ENCODE results near the gene BCAS3. TPM values are rescaled to one million over a fixed set of nuclear protein-coding genes. Genes with fewer than 3 reads are reported as not detected.

Gene BCAS3
- total RNA-seq, 4 donors from 2014 or later, result 18.2 to 60.6 (median 23.4) TPM

DNA sequence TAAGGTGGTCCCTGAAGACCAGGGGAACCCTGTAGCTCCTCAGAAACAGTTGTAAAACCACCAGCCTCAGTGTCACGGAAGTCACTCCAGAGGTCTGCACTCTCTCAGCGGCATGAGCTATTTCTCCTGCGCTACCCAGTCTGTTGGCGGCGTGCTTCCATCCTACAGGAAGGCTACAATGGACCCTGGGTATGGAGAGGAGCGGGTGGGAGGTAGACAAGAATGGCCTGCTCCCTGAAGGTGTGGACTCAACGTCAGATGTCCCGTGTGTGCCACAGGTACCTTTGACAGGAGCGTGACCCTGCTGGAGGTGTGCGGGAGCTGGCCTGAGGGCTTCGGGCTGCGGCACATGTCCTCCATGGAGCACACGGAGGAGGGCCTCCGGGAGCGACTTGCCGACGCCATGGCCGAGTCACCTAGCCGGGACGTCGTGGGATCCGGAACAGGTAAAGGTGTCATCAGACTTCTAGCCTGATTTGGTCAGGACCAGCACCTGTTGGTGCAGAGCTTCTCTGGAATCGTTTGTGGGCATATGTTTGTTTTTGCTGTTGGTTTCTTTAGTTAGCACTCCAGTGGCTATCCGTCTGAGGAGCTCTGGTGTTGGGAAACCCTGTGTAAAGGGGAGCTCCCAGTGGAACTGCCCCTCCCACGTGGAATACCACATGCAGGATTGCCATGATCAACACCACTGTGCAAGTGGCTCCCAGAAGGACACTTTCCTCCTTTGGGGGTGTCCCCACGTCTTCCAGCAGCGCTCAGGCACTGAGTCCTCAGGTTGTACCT, 690.6 kb downstream of the BCAS3 start:
- intact Hi-C loops (cut with DNase I; ENCODE audit: low total_unique reads), result no loop called here
- Histone ChIP-seq H3K9me3 (no peaks in the 10 kb centered on the region), H3K27me3 (no peaks in the 10 kb centered on the region), H3K4me3 (no peak overlapping the region), H3K27ac (no peak overlapping the region), H3K36me3 (no peaks in the 10 kb centered on the region), H3K4me1 (no peaks in the 10 kb centered on the region)
- in situ Hi-C loops (cut with MboI; ENCODE audit: low sequenced_read_pairs in 4 of 4), result no loop called here
- ATAC-seq (no peak), DNase-seq (no peak)
- TF ChIP-seq POLR2A (IDR thresholded peaks at IDR 0.05), result no peak
- no peak for TF ChIP-seq CTCF (IDR thresholded peaks at IDR 0.05 in 4 of 5, conservative IDR thresholded peaks at IDR 0.05 in 1 of 5)

DNA sequence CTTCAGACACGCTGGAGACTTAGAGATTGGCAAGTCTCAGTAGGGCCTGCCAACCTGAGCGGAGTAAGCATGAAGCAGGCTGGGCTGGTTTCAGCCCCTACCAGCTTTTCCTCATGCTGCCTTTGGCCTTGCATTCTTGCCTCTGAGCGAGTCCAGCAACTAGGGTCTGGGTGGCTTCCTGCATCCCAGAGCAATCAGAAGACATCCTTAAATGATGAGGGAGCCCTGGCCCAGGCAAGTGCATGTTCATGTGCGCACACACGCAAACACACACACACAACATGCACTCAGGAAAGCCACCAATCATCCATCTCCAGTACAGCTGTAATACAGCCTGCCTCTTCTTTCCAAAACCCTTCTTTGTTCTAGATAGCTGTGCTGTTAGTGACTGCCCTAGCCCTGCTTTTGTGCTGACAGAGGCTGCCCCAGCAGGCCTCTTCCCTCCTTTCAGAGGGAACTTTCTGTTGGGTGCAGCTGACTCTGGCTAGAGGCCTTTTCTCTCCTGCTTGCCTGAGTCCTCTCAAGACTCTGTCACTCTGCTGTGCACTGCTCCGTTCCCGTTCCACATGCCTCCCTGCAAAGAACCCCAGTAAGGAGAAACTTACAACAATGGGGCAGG, 691.3 kb downstream of the BCAS3 start:
- no peaks in the 10 kb centered on the region for H3K36me3 ChIP-seq
- H3K4me1 ChIP-seq, result no peaks in the 10 kb centered on the region
- H3K27me3 ChIP-seq, result no peaks in the 10 kb centered on the region
- no peak for DNase-seq
- no peaks in the 10 kb centered on the region for H3K9me3 ChIP-seq
- TF ChIP-seq POLR2A (IDR thresholded peaks at IDR 0.05) (no peak), CTCF (IDR thresholded peaks at IDR 0.05 in 4 of 5, conservative IDR thresholded peaks at IDR 0.05 in 1 of 5) (no peak)
- intact Hi-C loops (cut with DNase I; ENCODE audit: low total_unique reads), result no loop called here
- no peak overlapping the region for H3K4me3 ChIP-seq
- H3K27ac ChIP-seq, result no peak overlapping the region
- in situ Hi-C loops (cut with MboI; ENCODE audit: low sequenced_read_pairs in 4 of 4), result no loop called here
- ATAC-seq, result no peak

- in situ Hi-C loops (cut with MboI; ENCODE audit: low sequenced_read_pairs in 4 of 4), result no loop called here
Measured at GRCh38 chr17:61369751-61370150, 692.1 kb downstream of the BCAS3 start.

GRCh38 chr17:61371179-61371578, 693.5 kb downstream of the BCAS3 start:
- H3K27me3 ChIP-seq, result no peaks in the 10 kb centered on the region
- H3K36me3 ChIP-seq, result no peaks in the 10 kb centered on the region
- intact Hi-C loops (cut with DNase I; ENCODE audit: low total_unique reads), result no loop called here
- in situ Hi-C loops (cut with MboI; ENCODE audit: low sequenced_read_pairs in 4 of 4), result no loop called here
- no peak for TF ChIP-seq CTCF (IDR thresholded peaks at IDR 0.05 in 4 of 5, conservative IDR thresholded peaks at IDR 0.05 in 1 of 5)
- no peak for TF ChIP-seq POLR2A (IDR thresholded peaks at IDR 0.05)
- no peaks in the 10 kb centered on the region for H3K4me1 ChIP-seq
- no peaks in the 10 kb centered on the region for H3K9me3 ChIP-seq
- no peak for ATAC-seq
- H3K27ac ChIP-seq, result no peak overlapping the region
- H3K4me3 ChIP-seq, result no peak overlapping the region
- DNase-seq, result no peak

More at GRCh38 chr17:61369751-61370150, 692.1 kb downstream of the BCAS3 start:
- H3K9me3 ChIP-seq, result no peaks in the 10 kb centered on the region
- no peaks in the 10 kb centered on the region for H3K4me1 ChIP-seq
- no peaks in the 10 kb centered on the region for H3K36me3 ChIP-seq
- intact Hi-C loops (cut with DNase I; ENCODE audit: low total_unique reads), result no loop called here
- DNase-seq (no peak), ATAC-seq (no peak)
- no peak overlapping the region for H3K27ac ChIP-seq
- H3K4me3 ChIP-seq, result no peak overlapping the region
- H3K27me3 ChIP-seq, result no peaks in the 10 kb centered on the region
- TF ChIP-seq POLR2A (IDR thresholded peaks at IDR 0.05), result no peak
- TF ChIP-seq CTCF (IDR thresholded peaks at IDR 0.05 in 4 of 5, conservative IDR thresholded peaks at IDR 0.05 in 1 of 5), result no peak
